Glomerular visceral epithelial cell (primary cell): ENCODE data around the gene STPG3.

Experiments used
- DNase-seq: peaks from one replicate; pipeline ENCODE4 v3.0.0-alpha.2; 2016; ENCODE audit errors: extremely low spot score

The STPG3 gene

GRCh38 chr9:137251194-137251461, at the start of gene STPG3:
Gene STPG3 (plus strand): TSS chr9:137251286. CDS start chr9:137251287, 1 bp downstream.
- no peak for DNase-seq

GRCh38 chr9:137202966-137203365, 48.1 kb upstream of the STPG3 start:
- no peak for DNase-seq

- DNase-seq: no peak
Measured at GRCh38 chr9:137204731-137205125, 46.4 kb upstream of the STPG3 start.

GRCh38 chr9:137205126-137206069, 45.7 kb upstream of the STPG3 start, which contains the start of the genes NDOR1 and TMEM203:
Gene NDOR1 (plus strand): TSS chr9:137205700. CDS start chr9:137205778, 78 bp downstream.
Gene TMEM203 (minus strand): TSS chr9:137205648. CDS start chr9:137205414, 234 bp downstream.
- DNase-seq: peak; percentile 77

- DNase-seq: no peak
Measured at GRCh38 chr9:137206602-137207001, 44.5 kb upstream of the STPG3 start.

- DNase-seq: no peak
Measured at GRCh38 chr9:137211532-137211931, 39.6 kb upstream of the STPG3 start.

GRCh38 chr9:137212520-137212919, 38.6 kb upstream of the STPG3 start:
- DNase-seq: no peak

GRCh38 chr9:137213160-137214060, 37.7 kb upstream of the STPG3 start:
- no peak for DNase-seq

GRCh38 chr9:137214620-137215019, 36.5 kb upstream of the STPG3 start:
- DNase-seq: no peak

- DNase-seq: no peak
Measured at GRCh38 chr9:137215196-137215986, 35.7 kb upstream of the STPG3 start.

- DNase-seq: no peak
Measured at GRCh38 chr9:137216188-137216965, 34.7 kb upstream of the STPG3 start.

- no peak for DNase-seq
Measured at GRCh38 chr9:137217276-137218211, 33.5 kb upstream of the STPG3 start.

- no peak for DNase-seq
Measured at GRCh38 chr9:137218212-137218753, 32.8 kb upstream of the STPG3 start.

- DNase-seq: peak; percentile 31
Measured at GRCh38 chr9:137218754-137219271, 32.3 kb upstream of the STPG3 start.

GRCh38 chr9:137219757-137220316, 31.2 kb upstream of the STPG3 start:
- no peak for DNase-seq

GRCh38 chr9:137220317-137221094, 30.6 kb upstream of the STPG3 start:
- DNase-seq: no peak

- DNase-seq: no peak
Measured at GRCh38 chr9:137221095-137221505, 30.0 kb upstream of the STPG3 start.

GRCh38 chr9:137221506-137222111, 29.5 kb upstream of the STPG3 start:
- DNase-seq: no peak
